Mesendoderm (in vitro differentiated cells): Measurements from ENCODE around the gene WDR45B.

Experiments used
- DNase-seq: peaks from one replicate; pipeline ENCODE4 v3.0.0; 2013
- H2AK5ac ChIP-seq: 2 replicates; pipeline ENCODE4 v1.6.1; 2013; ENCODE audit warnings: low read length, inconsistent platforms
- H2BK120ac ChIP-seq: 2 replicates; pipeline ENCODE4 v1.6.1; 2013; ENCODE audit warnings: low read depth, mild to moderate bottlenecking, low read length, moderate library complexity, mixed read lengths
- H2BK15ac ChIP-seq: replicated peaks from 2 replicates; pipeline ENCODE4 v1.6.1; 2013; ENCODE audit warnings: low read depth, mild to moderate bottlenecking, moderate library complexity
- H2BK5ac ChIP-seq: 2 replicates; pipeline ENCODE4 v1.6.1; 2013; ENCODE audit warnings: low read length, inconsistent platforms
- H3K18ac ChIP-seq: 2 replicates; pipeline ENCODE4 v1.6.1; 2013; ENCODE audit warnings: mild to moderate bottlenecking, low read length, mixed read lengths
- H3K23ac ChIP-seq: one replicate; pipeline ENCODE4 v1.6.1; 2013; ENCODE audit warnings: low read length
- H3K27ac ChIP-seq: 2 replicates; pipeline ENCODE4 v1.5.1; 2013; ENCODE audit warnings: low read depth, mild to moderate bottlenecking, inconsistent platforms, low read length, moderate library complexity
- H3K27me3 ChIP-seq: 2 replicates; pipeline ENCODE4 v1.6.1; 2013; ENCODE audit warnings: low read length, control low read depth, mild to moderate bottlenecking, inconsistent platforms; ENCODE audit not compliant: insufficient read depth, poor library complexity
- H3K36me3 ChIP-seq: 2 replicates; pipeline ENCODE4 v1.6.1; 2013; ENCODE audit warnings: low read length, inconsistent platforms; ENCODE audit not compliant: control insufficient read depth, insufficient read depth
- H3K4ac ChIP-seq: one replicate; pipeline ENCODE4 v1.6.1; 2013; ENCODE audit warnings: low read depth, mild to moderate bottlenecking, low read length, moderate library complexity
- H3K4me1 ChIP-seq: 2 replicates; pipeline ENCODE4 v1.6.1; 2013; ENCODE audit warnings: low read depth, low read length, inconsistent platforms; ENCODE audit not compliant: control insufficient read depth
- H3K4me2 ChIP-seq: 2 replicates; pipeline ENCODE4 v1.6.1; 2013; ENCODE audit warnings: low read length
- H3K4me3 ChIP-seq: 2 replicates; pipeline ENCODE4 v1.5.1; 2013; ENCODE audit warnings: mild to moderate bottlenecking, low read length
- H3K56ac ChIP-seq: one replicate; pipeline ENCODE4 v1.6.1; 2013; ENCODE audit warnings: low read length
- H3K79me1 ChIP-seq: 2 replicates; pipeline ENCODE4 v1.6.1; 2013; ENCODE audit warnings: low read length, inconsistent platforms
- H3K79me2 ChIP-seq: 2 replicates; pipeline ENCODE4 v1.6.1; 2013; ENCODE audit warnings: mild to moderate bottlenecking, low read length; ENCODE audit not compliant: control insufficient read depth, insufficient read depth
- H3K9ac ChIP-seq: 2 replicates; pipeline ENCODE4 v1.6.1; 2013; ENCODE audit warnings: low read length, inconsistent platforms
- H4K5ac ChIP-seq: one replicate; pipeline ENCODE4 v1.6.1; 2013; ENCODE audit warnings: low read length
- H4K8ac ChIP-seq: one replicate; pipeline ENCODE4 v1.6.1; 2013; ENCODE audit warnings: low read depth, mild to moderate bottlenecking, control low read depth, low read length, moderate library complexity
- WGBS: extraction: QIAGEN DNeasy Blood & Tissue Kit; methylation state at CpG from one replicate; pipeline ENCODE4 v1.1.7; 2013; ENCODE audit warnings: low lambda C conversion rate, missing lambda C conversion rate; ENCODE audit not compliant: insufficient coverage; ENCODE audit errors: extremely low coverage; 5-methylcytosine and 5-hydroxymethylcytosine counted together

Gene WDR45B

DNA sequence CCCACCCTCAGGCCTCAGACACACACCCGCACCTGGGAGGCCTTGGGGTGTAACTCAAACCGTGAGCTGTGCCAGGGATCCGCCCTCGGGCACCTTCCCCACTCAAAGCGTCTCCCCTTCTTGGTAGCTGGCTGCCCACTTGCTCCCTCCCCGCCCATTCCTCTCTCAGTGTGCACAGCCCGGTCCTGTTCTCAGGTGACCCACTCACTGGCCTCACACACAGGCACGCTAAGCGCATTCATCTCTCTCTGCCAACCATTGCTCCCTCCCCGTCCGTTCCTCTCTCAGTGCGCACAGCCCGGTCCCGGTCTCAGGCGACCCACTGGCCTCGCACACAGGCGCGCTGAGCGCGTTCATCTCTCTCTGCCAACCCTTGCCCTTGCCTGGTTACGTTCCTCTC, 20.8 kb downstream of the WDR45B start:
- Histone ChIP-seq H2AK5ac (no peak overlapping the region), H3K27ac (no peak overlapping the region), H4K5ac (no peak overlapping the region), H2BK5ac (no peak overlapping the region), H3K23ac (no peak overlapping the region), H4K8ac (no peak overlapping the region), H3K36me3 (peaks cover 9% of the 10 kb centered on the region), H3K18ac (no peak overlapping the region), H3K79me1 (peaks cover 15% of the 10 kb centered on the region), H3K4me3 (no peak overlapping the region), H3K4me2 (no peak overlapping the region), H2BK15ac (no peak overlapping the region), H3K4ac (no peak overlapping the region), H3K79me2 (peaks cover 3% of the 10 kb centered on the region), H3K9ac (no peak overlapping the region), H3K27me3 (no peaks in the 10 kb centered on the region), H2BK120ac (no peak overlapping the region), H3K4me1 (no peaks in the 10 kb centered on the region), H3K56ac (no peak overlapping the region)
- no peak for DNase-seq
- WGBS = no CpG with 5 or more reads among the region's 21 CpGs

DNA sequence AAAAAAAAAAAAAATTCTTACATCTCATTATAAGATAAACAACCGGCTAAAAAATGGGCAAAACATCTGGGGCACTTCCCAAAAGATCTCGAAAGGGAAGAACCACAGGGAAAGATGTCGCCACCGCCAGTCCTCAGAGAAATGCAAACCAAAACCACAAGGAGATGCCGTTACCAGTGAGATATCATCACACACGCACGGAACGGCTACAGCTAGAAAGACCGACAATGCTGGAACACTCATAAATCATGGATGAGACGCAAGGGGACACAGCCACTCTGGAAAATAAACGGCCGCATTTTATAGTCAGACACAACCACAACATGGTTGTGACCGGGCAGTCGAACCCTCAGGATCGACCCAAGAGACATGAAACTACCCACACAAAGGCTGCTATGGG, 24.5 kb downstream of the WDR45B start:
- Histone ChIP-seq H3K27ac (no peak overlapping the region), H2BK15ac (no peak overlapping the region), H3K56ac (no peak overlapping the region), H2AK5ac (no peak overlapping the region), H3K4me1 (no peaks in the 10 kb centered on the region), H2BK120ac (no peak overlapping the region), H3K23ac (no peak overlapping the region), H4K8ac (no peak overlapping the region), H3K4ac (no peak overlapping the region), H3K9ac (no peak overlapping the region), H3K79me1 (peaks cover 6% of the 10 kb centered on the region), H3K79me2 (no peaks in the 10 kb centered on the region), H3K36me3 (peaks cover 15% of the 10 kb centered on the region), H2BK5ac (no peak overlapping the region), H3K18ac (no peak overlapping the region), H3K4me2 (no peak overlapping the region), H3K4me3 (no peak overlapping the region), H4K5ac (no peak overlapping the region), H3K27me3 (no peaks in the 10 kb centered on the region)
- no CpG with 5 or more reads among the region's 15 CpGs for WGBS
- no peak for DNase-seq

DNA sequence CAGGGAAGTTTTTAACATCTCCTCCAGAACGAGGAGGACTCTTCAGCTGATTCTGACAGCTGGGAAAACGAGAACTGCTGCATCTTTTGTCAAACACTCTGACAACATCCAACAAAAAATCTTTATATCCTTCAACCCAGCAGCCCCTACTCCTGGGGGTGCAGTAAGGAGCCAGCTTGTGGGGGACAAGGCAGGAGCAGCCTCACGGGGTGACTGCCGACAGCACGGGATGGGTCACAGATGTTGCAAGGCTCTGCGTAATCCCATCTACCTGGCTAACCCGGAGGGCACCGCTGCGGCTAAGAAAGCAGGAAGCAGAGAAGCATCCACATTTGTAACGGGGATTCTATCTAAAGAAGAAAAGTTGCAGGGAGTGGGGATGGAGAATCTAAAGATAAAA, 28.6 kb downstream of the WDR45B start:
- Histone ChIP-seq H3K27ac (no peak overlapping the region), H3K23ac (no peak overlapping the region), H2AK5ac (no peak overlapping the region), H3K4me3 (no peak overlapping the region), H4K8ac (no peak overlapping the region), H3K36me3 (peaks cover 14% of the 10 kb centered on the region), H4K5ac (no peak overlapping the region), H3K18ac (no peak overlapping the region), H3K79me2 (no peaks in the 10 kb centered on the region), H3K4ac (no peak overlapping the region), H3K9ac (no peak overlapping the region), H3K4me2 (no peak overlapping the region), H3K56ac (no peak overlapping the region), H2BK5ac (no peak overlapping the region), H2BK15ac (no peak overlapping the region), H2BK120ac (no peak overlapping the region), H3K79me1 (no peaks in the 10 kb centered on the region), H3K4me1 (no peaks in the 10 kb centered on the region), H3K27me3 (no peaks in the 10 kb centered on the region)
- WGBS = no CpG with 5 or more reads among the region's 10 CpGs
- DNase-seq = no peak

- Histone ChIP-seq H2AK5ac (no peak overlapping the region), H3K36me3 (peaks cover 14% of the 10 kb centered on the region), H2BK15ac (no peak overlapping the region), H3K56ac (no peak overlapping the region), H3K9ac (no peak overlapping the region), H3K27me3 (no peaks in the 10 kb centered on the region), H3K79me2 (no peaks in the 10 kb centered on the region), H3K4me2 (no peak overlapping the region), H3K27ac (no peak overlapping the region), H3K79me1 (no peaks in the 10 kb centered on the region), H2BK5ac (no peak overlapping the region), H4K8ac (no peak overlapping the region), H3K4ac (no peak overlapping the region), H4K5ac (no peak overlapping the region), H3K4me3 (no peak overlapping the region), H3K4me1 (no peaks in the 10 kb centered on the region), H3K23ac (no peak overlapping the region), H3K18ac (no peak overlapping the region), H2BK120ac (no peak overlapping the region)
- no CpG with 5 or more reads among the region's 7 CpGs for WGBS
- no peak for DNase-seq
Measured at GRCh38 chr17:82619211-82619610, 29.0 kb downstream of the WDR45B start.

- Histone ChIP-seq H2AK5ac (no peak overlapping the region), H3K9ac (no peak overlapping the region), H4K8ac (no peak overlapping the region), H3K79me1 (no peaks in the 10 kb centered on the region), H4K5ac (no peak overlapping the region), H3K36me3 (peaks cover 8% of the 10 kb centered on the region), H3K4me3 (no peak overlapping the region), H3K4me1 (no peaks in the 10 kb centered on the region), H3K27ac (no peak overlapping the region), H3K56ac (no peak overlapping the region), H3K4me2 (no peak overlapping the region), H3K18ac (no peak overlapping the region), H2BK15ac (no peak overlapping the region), H3K4ac (no peak overlapping the region), H3K79me2 (no peaks in the 10 kb centered on the region), H3K23ac (no peak overlapping the region), H2BK120ac (no peak overlapping the region), H3K27me3 (no peaks in the 10 kb centered on the region), H2BK5ac (no peak overlapping the region)
- no peak for DNase-seq
- no CpG with 5 or more reads among the region's 22 CpGs for WGBS
Measured at GRCh38 chr17:82616021-82616711, 32.1 kb downstream of the WDR45B start.
